ENCODE results near the gene ITGB5.

Gene ITGB5

DNA sequence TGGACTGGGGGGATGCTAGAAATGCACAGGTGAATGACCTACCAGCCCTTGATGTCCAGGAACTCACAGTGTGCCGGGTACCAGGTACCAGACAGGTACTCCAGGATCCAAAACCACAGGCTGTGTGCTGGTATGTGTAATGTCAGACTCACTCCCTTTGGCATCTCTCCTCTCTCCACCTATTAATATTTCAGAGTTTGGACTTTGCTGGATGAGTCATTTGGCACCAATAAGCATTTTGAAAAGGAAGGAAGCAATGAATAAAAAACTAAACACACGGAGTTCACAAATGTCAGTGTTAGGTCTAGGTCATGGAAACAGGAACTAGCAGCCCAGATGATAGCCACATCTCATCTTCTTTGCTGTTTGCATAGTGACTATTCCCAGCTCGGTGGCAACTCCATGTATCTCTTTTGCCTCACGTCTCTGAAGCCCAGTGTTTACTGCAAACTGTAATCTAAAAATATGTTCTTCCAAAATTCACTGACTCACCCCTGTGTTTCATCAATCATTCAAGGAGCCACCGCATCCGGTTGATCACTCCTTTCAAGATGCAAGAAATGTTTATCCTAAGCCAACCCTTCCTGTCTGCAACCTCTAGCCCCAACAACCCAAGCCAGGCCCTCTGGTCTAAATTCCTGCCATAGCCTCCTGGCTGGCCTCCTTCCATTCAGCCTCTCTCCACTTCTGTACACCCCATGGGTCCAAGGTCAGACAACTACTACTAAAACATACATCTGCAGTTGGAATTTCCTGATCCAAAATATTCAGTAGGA is 8.4 kb downstream of the ITGB5 start:
- no peak overlapping the region for H3K4me3 ChIP-seq (replicated peaks; ENCODE audit: low read depth, low read length)
- DNase-seq (ENCODE audit: extremely low read depth, low read depth) = peak; percentile 93
- TF ChIP-seq CTCF (IDR thresholded peaks at IDR 0.05; ENCODE audit: low read depth, low read length, missing control alignments) = no peak

DNA sequence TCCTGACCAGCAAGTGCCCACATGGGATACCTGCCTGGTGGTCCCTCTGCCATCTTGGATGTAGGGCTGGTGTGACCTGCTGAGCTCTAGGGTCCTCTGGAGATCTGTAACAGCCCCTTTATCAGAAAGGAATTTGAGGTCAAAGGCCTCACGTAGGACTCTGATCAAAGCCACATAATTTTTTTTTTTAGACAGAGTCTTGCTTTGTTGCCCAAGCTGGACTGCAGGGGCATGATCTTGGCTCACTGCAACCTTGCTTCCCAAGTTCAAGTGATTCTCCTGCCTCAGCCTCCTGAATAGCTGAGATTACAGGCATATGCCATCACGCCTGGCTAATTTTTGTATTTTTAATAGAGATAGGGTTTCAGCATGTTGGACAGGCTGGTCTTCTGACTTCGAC is 9.5 kb downstream of the ITGB5 start:
- H3K4me3 ChIP-seq (replicated peaks; ENCODE audit: low read depth, low read length) = no peak overlapping the region
- DNase-seq (ENCODE audit: extremely low read depth, low read depth) = no peak
- TF ChIP-seq CTCF (IDR thresholded peaks at IDR 0.05; ENCODE audit: low read depth, low read length, missing control alignments) = no peak

DNA sequence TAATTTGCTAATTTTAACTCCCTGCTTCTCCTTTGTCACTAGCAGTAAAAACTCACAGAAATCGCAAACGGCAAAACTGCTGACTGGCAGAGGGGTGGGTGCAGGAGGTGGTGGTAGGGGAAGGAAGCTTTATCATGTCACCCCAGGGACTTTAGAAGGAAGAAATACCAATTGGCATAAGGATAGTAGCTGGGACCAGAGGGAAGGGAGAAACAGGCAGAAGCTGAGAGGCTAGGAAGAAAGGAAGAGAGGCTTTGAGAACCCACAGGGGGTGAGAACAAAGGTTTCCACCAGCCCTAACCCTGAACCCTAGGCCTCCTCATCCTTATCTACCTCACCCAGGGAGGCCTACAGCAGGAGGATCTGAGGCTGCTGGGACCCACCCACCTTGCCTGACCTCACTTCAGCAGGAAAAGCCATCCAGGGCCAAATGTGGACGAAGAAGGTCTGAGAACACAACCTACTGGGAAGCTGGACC is 10.7 kb downstream of the ITGB5 start:
- DNase-seq (ENCODE audit: extremely low read depth, low read depth) = no peak
- H3K4me3 ChIP-seq (replicated peaks; ENCODE audit: low read depth, low read length) = no peak overlapping the region
- TF ChIP-seq CTCF (IDR thresholded peaks at IDR 0.05; ENCODE audit: low read depth, low read length, missing control alignments) = no peak

DNA sequence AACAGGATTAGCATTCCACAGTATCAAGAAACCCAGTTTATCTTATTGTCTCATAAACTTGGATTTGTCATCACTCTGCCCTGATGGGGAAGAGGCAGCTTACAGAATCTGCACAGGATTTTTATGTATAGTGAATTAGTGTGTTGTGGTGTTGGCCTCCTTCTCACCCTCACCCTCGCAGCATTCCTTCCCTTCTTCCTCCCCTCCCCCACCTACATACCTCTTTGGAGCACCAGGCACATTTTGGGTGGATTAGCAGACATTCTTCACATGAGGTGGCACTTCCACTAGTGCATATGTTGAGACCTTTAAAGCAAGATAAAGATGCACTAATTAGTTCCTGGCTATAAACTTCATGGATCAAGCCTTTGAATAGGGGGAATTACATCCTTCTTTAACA is 13.9 kb downstream of the ITGB5 start:
- no peak overlapping the region for H3K4me3 ChIP-seq (replicated peaks; ENCODE audit: low read depth, low read length)
- DNase-seq (ENCODE audit: extremely low read depth, low read depth) = no peak
- TF ChIP-seq CTCF (IDR thresholded peaks at IDR 0.05; ENCODE audit: low read depth, low read length, missing control alignments) = no peak

DNA sequence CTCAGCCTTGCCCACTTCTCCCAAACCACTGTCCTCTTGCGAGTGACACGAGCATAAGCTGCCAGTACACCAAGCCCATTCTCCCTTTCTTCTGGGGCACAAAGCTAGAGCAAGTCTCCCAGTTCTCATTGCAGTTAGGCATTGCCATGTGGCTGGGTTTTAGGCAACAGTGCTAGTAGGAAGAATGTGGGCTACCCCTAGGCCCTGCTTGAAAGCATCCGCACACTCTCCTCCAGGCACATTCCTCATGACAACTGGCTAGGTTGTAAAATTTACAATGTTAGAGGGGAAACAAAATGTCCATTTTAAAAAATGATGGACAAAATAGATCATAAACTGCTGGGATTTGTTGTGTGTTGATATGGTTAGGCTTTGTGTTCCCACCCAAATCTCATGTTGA is 19.7 kb downstream of the ITGB5 start:
- H3K4me3 ChIP-seq (replicated peaks; ENCODE audit: low read depth, low read length) = no peak overlapping the region
- DNase-seq (ENCODE audit: extremely low read depth, low read depth) = no peak
- TF ChIP-seq CTCF (IDR thresholded peaks at IDR 0.05; ENCODE audit: low read depth, low read length, missing control alignments) = no peak

- no peak for TF ChIP-seq CTCF (IDR thresholded peaks at IDR 0.05; ENCODE audit: low read depth, low read length, missing control alignments)
- H3K4me3 ChIP-seq (replicated peaks; ENCODE audit: low read depth, low read length) = no peak overlapping the region
- DNase-seq (ENCODE audit: extremely low read depth, low read depth) = no peak
Observed at GRCh38 chr3:124862006-124862405, 25.2 kb downstream of the ITGB5 start.

- TF ChIP-seq CTCF (IDR thresholded peaks at IDR 0.05; ENCODE audit: low read depth, low read length, missing control alignments) = no peak
- no peak for DNase-seq (ENCODE audit: extremely low read depth, low read depth)
- H3K4me3 ChIP-seq (replicated peaks; ENCODE audit: low read depth, low read length) = no peak overlapping the region
Observed at GRCh38 chr3:124861041-124861440, 26.1 kb downstream of the ITGB5 start.
